Erythroblast (primary cell): Measurements from ENCODE around the gene KRTAP24-1.

Experiments used
- DNase-seq, 2 experiments: peaks; one replicate each; lab custom pipeline; 2025; lab: John Stamatoyannopoulos, UW
- GATA1 ChIP-seq: IDR thresholded peaks from 2 replicates; pipeline ENCODE4 v1.6.1; 2011; ENCODE audit warnings: low read depth, mild to moderate bottlenecking, control low read depth, low read length, moderate library complexity
- POLR2A ChIP-seq: IDR thresholded peaks from 2 replicates; pipeline ENCODE4 v1.6.1; 2011; ENCODE audit warnings: mild to moderate bottlenecking, low read length

Gene KRTAP24-1

GRCh38 chr21:30255679-30256078 is 27.1 kb downstream of the KRTAP24-1 start:
- no peak for DNase-seq
- no peak for TF ChIP-seq GATA1
- TF ChIP-seq POLR2A: no peak

GRCh38 chr21:30251781-30252180 is 31.0 kb downstream of the KRTAP24-1 start:
- no peak for DNase-seq
- TF ChIP-seq GATA1: no peak
- TF ChIP-seq POLR2A: no peak

GRCh38 chr21:30249936-30250335 is 32.8 kb downstream of the KRTAP24-1 start:
- no peak for DNase-seq
- TF ChIP-seq GATA1 (no peak), POLR2A (no peak)

- DNase-seq: no peak
- TF ChIP-seq POLR2A (no peak), GATA1 (no peak)
These were observed 33.9 kb downstream of the KRTAP24-1 start for GRCh38 chr21:30248844-30249243.

GRCh38 chr21:30245061-30245460 is 37.7 kb downstream of the KRTAP24-1 start:
- DNase-seq: no peak
- TF ChIP-seq GATA1: no peak
- TF ChIP-seq POLR2A: no peak

- no peak for TF ChIP-seq GATA1
- TF ChIP-seq POLR2A: no peak
These were observed 39.1 kb downstream of the KRTAP24-1 start for GRCh38 chr21:30243691-30244090.

GRCh38 chr21:30240661-30241060 is 42.1 kb downstream of the KRTAP24-1 start:
- no peak for DNase-seq
- TF ChIP-seq GATA1: no peak
- TF ChIP-seq POLR2A: no peak

More at GRCh38 chr21:30243691-30244090, 39.1 kb downstream of the KRTAP24-1 start:
- no peak for DNase-seq

- no peak for DNase-seq
- TF ChIP-seq POLR2A (no peak), GATA1 (no peak)
These were observed 44.6 kb downstream of the KRTAP24-1 start for GRCh38 chr21:30238168-30238567.

- TF ChIP-seq GATA1 (no peak), POLR2A (no peak)
These were observed 48.1 kb downstream of the KRTAP24-1 start for GRCh38 chr21:30234643-30235042.

GRCh38 chr21:30234050-30234449 is 48.7 kb downstream of the KRTAP24-1 start:
- no peak for DNase-seq
- TF ChIP-seq GATA1 (no peak), POLR2A (no peak)

More at GRCh38 chr21:30234643-30235042, 48.1 kb downstream of the KRTAP24-1 start:
- no peak for DNase-seq

- no peak for TF ChIP-seq GATA1
- TF ChIP-seq POLR2A: no peak
- DNase-seq: no peak
These were observed 49.3 kb downstream of the KRTAP24-1 start for GRCh38 chr21:30233228-30234020.

GRCh38 chr21:30232011-30232410 is 50.7 kb downstream of the KRTAP24-1 start:
- DNase-seq: no peak
- TF ChIP-seq GATA1 (no peak), POLR2A (no peak)
